ENCODE results near the gene IGSF23. TPM values are rescaled to one million over a fixed set of nuclear protein-coding genes. Genes with fewer than 3 reads are reported as not detected.

The IGSF23 gene
- total and polyA plus RNA-seq, 2 of the 13 experiments (the other 11 are each of a cell fraction or from before 2014, with no cell fraction given) = 2.3 to 8.8 TPM

DNA sequence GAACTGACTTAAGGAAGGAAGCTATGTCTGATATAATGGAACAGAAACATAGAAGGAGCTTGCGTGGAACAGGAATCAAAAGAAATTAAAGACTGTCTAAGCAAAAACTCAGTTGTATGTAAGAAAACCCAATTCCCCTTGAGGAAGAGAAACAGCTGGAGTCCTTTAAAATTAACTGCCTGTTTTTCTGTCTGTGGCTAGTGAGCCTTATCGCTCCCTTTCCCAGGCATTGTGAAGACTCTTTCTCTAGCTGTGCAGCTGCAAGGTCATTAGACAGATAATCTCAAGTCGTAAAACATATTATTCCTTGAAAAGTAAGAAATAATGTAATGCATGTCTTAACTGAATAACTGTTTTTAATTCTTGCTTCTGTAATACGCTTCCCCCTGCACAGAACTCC is 39.7 kb upstream of the IGSF23 start:
- Histone ChIP-seq H3K4me2 (ENCODE audit: low read depth, low read length) (no peak overlapping the region), H3K27ac (ENCODE audit: extremely low read length, insufficient read depth, low read length) (no peak overlapping the region), H4K20me1 (ENCODE audit: insufficient read depth, low read length) (no peaks in the 10 kb centered on the region), H3K9ac (ENCODE audit: insufficient read depth, low read depth, low read length) (no peak overlapping the region), H3K27me3 (ENCODE audit: control insufficient read depth in 1 of 2, insufficient read depth in 2 of 2, low read length in 2 of 2) (no peaks in the 10 kb centered on the region), H3K36me3 (replicated peaks in 1 of 2; ENCODE audit: control insufficient read depth in 1 of 2, insufficient read depth in 2 of 2, low read length in 2 of 2) (no peaks in the 10 kb centered on the region), H2AFZ (ENCODE audit: low read length) (no peak overlapping the region), H3K79me2 (ENCODE audit: insufficient read depth, low read length) (no peaks in the 10 kb centered on the region), H3K9me3 (ENCODE audit: low read length) (no peaks in the 10 kb centered on the region), H3K4me3 (replicated peaks in 1 of 3; ENCODE audit: insufficient read depth in 1 of 3, low read depth in 2 of 3, low read length in 3 of 3) (no peak overlapping the region), H3K4me1 (ENCODE audit: insufficient read depth, low read length) (peaks cover 36% of the 10 kb centered on the region)
- BruUV-seq (replicated peaks) = no TSS peak
- ChIA-PET POLR2A (interaction anchor here (0.7 kb wide), 1 partner anchor 220 kb away, joined by 4 read pairs; no protein-coding TSS in a partner anchor), CTCF (ENCODE audit: low intra/inter-chr PET ratio, low total read pairs) (no interaction called here)
- FAIRE-seq (no peak), DNase-seq (ENCODE audit: low spot score) (no peak), ATAC-seq (no peak)
- intact Hi-C loops (cut with micrococcal nuclease; ENCODE audit: unreplicated experiment) = loop anchor here (5.0 kb wide), 1 partner anchor 199 kb away; no protein-coding TSS in a partner anchor
- WGBS (ENCODE audit: low lambda C conversion rate) = 87% methylated on average over 4 of the region's 4 CpGs
- in situ Hi-C loops (cut with HindIII; ENCODE audit: extremely low pct_ligation_motif_present, low pct_unique_long_range_greater_than_20kb) = loop anchor here (5.0 to 10.0 kb wide), 2 partner anchors 84 to 201 kb away; partner anchors contain the start of gene CBLC
- TF ChIP-seq HIC2 (CRISPR knock-in tag; IDR thresholded peaks at IDR 0.05; ENCODE audit: low read depth) (no peak), NPAS2 (CRISPR knock-in tag; IDR thresholded peaks at IDR 0.05; ENCODE audit: borderline replicate concordance) (no peak), MXD1 (CRISPR knock-in tag; IDR thresholded peaks at IDR 0.05) (no peak), POGK (CRISPR knock-in tag; conservative IDR thresholded peaks at IDR 0.05) (no peak), TRIM24 (CRISPR knock-in tag; IDR thresholded peaks at IDR 0.05) (no peak), FOXP4 (CRISPR knock-in tag; IDR thresholded peaks at IDR 0.05) (no peak), HOXA3 (CRISPR knock-in tag; IDR thresholded peaks at IDR 0.05) (no peak), MTF1 (CRISPR knock-in tag; IDR thresholded peaks at IDR 0.05) (no peak), ZEB1 (IDR thresholded peaks at IDR 0.05; ENCODE audit: insufficient replicate concordance, low read depth) (no peak)
- TF ChIP-seq, protein P1, sequence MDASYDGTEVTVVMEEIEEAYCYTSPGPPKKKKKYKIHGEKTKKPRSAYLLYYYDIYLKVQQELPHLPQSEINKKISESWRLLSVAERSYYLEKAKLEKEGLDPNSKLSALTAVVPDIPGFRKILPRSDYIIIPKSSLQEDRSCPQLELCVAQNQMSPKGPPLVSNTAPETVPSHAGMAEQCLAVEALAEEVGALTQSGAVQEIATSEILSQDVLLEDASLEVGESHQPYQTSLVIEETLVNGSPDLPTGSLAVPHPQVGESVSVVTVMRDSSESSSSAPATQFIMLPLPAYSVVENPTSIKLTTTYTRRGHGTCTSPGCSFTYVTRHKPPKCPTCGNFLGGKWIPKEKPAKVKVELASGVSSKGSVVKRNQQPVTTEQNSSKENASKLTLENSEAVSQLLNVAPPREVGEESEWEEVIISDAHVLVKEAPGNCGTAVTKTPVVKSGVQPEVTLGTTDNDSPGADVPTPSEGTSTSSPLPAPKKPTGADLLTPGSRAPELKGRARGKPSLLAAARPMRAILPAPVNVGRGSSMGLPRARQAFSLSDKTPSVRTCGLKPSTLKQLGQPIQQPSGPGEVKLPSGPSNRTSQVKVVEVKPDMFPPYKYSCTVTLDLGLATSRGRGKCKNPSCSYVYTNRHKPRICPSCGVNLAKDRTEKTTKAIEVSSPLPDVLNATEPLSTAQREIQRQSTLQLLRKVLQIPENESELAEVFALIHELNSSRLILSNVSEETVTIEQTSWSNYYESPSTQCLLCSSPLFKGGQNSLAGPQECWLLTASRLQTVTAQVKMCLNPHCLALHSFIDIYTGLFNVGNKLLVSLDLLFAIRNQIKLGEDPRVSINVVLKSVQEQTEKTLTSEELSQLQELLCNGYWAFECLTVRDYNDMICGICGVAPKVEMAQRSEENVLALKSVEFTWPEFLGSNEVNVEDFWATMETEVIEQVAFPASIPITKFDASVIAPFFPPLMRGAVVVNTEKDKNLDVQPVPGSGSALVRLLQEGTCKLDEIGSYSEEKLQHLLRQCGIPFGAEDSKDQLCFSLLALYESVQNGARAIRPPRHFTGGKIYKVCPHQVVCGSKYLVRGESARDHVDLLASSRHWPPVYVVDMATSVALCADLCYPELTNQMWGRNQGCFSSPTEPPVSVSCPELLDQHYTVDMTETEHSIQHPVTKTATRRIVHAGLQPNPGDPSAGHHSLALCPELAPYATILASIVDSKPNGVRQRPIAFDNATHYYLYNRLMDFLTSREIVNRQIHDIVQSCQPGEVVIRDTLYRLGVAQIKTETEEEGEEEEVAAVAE (CRISPR knock-in tag; IDR thresholded peaks at IDR 0.05; ENCODE audit: borderline replicate concordance) = no peak
- TF ChIP-seq, protein P2, sequence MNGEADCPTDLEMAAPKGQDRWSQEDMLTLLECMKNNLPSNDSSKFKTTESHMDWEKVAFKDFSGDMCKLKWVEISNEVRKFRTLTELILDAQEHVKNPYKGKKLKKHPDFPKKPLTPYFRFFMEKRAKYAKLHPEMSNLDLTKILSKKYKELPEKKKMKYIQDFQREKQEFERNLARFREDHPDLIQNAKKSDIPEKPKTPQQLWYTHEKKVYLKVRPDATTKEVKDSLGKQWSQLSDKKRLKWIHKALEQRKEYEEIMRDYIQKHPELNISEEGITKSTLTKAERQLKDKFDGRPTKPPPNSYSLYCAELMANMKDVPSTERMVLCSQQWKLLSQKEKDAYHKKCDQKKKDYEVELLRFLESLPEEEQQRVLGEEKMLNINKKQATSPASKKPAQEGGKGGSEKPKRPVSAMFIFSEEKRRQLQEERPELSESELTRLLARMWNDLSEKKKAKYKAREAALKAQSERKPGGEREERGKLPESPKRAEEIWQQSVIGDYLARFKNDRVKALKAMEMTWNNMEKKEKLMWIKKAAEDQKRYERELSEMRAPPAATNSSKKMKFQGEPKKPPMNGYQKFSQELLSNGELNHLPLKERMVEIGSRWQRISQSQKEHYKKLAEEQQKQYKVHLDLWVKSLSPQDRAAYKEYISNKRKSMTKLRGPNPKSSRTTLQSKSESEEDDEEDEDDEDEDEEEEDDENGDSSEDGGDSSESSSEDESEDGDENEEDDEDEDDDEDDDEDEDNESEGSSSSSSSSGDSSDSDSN (CRISPR knock-in tag; IDR thresholded peaks at IDR 0.05) = no peak
